A549 (cell line): ENCODE measurements around the gene SLC25A10. TPM values are rescaled to one million over a fixed set of nuclear protein-coding genes. Genes with fewer than 3 reads are reported as not detected.

Experiments used
- ATAC-seq, 2 experiments: fragments of 200-7000 bp in 1 of 2; fragments of >200 bp in 1 of 2; cut with Nextera tagmentation in 1 of 2; cut with Tn5 transposase in 1 of 2; 3 replicates each; pipeline versions ENCODE4 v1.8.0 to v1.9.1; 2018 to 2020; ENCODE audit warnings: mild to moderate bottlenecking in 1 of 2, moderate library complexity in 1 of 2
- CTCF ChIA-PET: fragments of 300-600 bp; sonication (Branson Sonifier 250); formaldehyde crosslinking; extraction: SDS; loops from one replicate; lab custom pipeline; 2021; ENCODE audit warnings: antibody characterized with exemption, inconsistent platforms; lab: Yijun Ruan, JAX
- POLR2A ChIA-PET: fragments of 350-600 bp; formaldehyde crosslinking; extraction: SDS; loops from one replicate; lab custom pipeline; 2021; ENCODE audit warnings: antibody characterized with exemption, inconsistent platforms; lab: Yijun Ruan, JAX
- DNase-seq, 2 experiments: peaks; one replicate each; pipeline versions ENCODE4 v3.0.0 to v3.0.0-alpha.2; 2011 to 2016; ENCODE audit warnings: low read depth in 1 of 2, low spot score in 1 of 2
- FAIRE-seq: peaks from 2 replicates; lab custom pipeline; 2011; peaks lifted over from hg19 to GRCh38; lab: Jason Lieb, UNC
- H3K27ac ChIP-seq, 2 experiments: fragments of >200 bp; sonication (Bioruptor Twin); formaldehyde crosslinking; 3 replicates each; pipeline ENCODE4 v1.5.1; 2016 to 2017
- H3K4me1 ChIP-seq: fragments of >200 bp; sonication (Bioruptor Twin); formaldehyde crosslinking; 3 replicates; pipeline ENCODE4 v1.6.1; 2016
- H3K4me2 ChIP-seq: fragments of >200 bp; sonication (Bioruptor Twin); formaldehyde crosslinking; 3 replicates; pipeline ENCODE4 v1.6.1; 2016
- H3K4me3 ChIP-seq: fragments of >200 bp; sonication (Bioruptor Twin); formaldehyde crosslinking; 3 replicates; pipeline ENCODE4 v1.5.1; 2016
- H3K9me3 ChIP-seq: fragments of >200 bp; sonication (Bioruptor Twin); formaldehyde crosslinking; 3 replicates; pipeline ENCODE4 v1.6.1; 2016
- BHLHE40 ChIP-seq: IDR thresholded peaks from 2 replicates; pipeline ENCODE4 v1.6.1; 2012; ENCODE audit warnings: low read depth, low read length, inconsistent platforms
- CHD4 ChIP-seq: fragments of 200-600 bp; sonication (generic); IDR thresholded peaks from 2 replicates; pipeline ENCODE4 v1.6.1; 2016; ENCODE audit warnings: antibody characterized with exemption, mild to moderate bottlenecking, borderline replicate concordance
- EHF ChIP-seq: fragments of 250-450 bp; sonication (Bioruptor Pico); IDR thresholded peaks from 2 replicates; pipeline ENCODE4 v1.5.0; 2020; ENCODE audit warnings: mild to moderate bottlenecking
- EHMT2 ChIP-seq: fragments of 200-600 bp; sonication (generic); IDR thresholded peaks from 2 replicates; pipeline ENCODE4 v1.6.1; 2016; ENCODE audit warnings: antibody characterized with exemption, low read depth, mild to moderate bottlenecking, moderate library complexity
- ESRRA ChIP-seq: fragments of 150-350 bp; IDR thresholded peaks from 2 replicates; pipeline ENCODE4 v1.6.1; 2014; ENCODE audit warnings: mild to moderate bottlenecking, low read length, borderline replicate concordance
- FOXS1 ChIP-seq: fragments of 250-450 bp; sonication (Bioruptor Pico); IDR thresholded peaks from 2 replicates; pipeline ENCODE4 v1.5.0; 2020; ENCODE audit warnings: mild to moderate bottlenecking, moderate library complexity
- HOXB5 ChIP-seq: fragments of 250-450 bp; sonication (Bioruptor Pico); IDR thresholded peaks from 2 replicates; pipeline ENCODE4 v1.5.0; 2020; ENCODE audit warnings: mild to moderate bottlenecking, moderate library complexity
- JUNB ChIP-seq: fragments of >200 bp; sonication (Bioruptor Twin); formaldehyde crosslinking; IDR thresholded peaks from 2 replicates; pipeline ENCODE4 v1.6.1; 2016
- KDM1A ChIP-seq: fragments of 200-600 bp; sonication (generic); IDR thresholded peaks from 2 replicates; pipeline ENCODE4 v1.6.1; 2016; ENCODE audit warnings: low read depth, mild to moderate bottlenecking
- MAZ ChIP-seq: fragments of 150-350 bp; IDR thresholded peaks from 2 replicates; pipeline ENCODE4 v1.6.1; 2014; ENCODE audit warnings: antibody characterized with exemption, low read depth, low read length, borderline replicate concordance
- NPAS2 ChIP-seq: fragments of 250-450 bp; sonication (Bioruptor Pico); IDR thresholded peaks from 2 replicates; pipeline ENCODE4 v1.8.0; 2022; ENCODE audit warnings: mild to moderate bottlenecking, moderate library complexity, borderline replicate concordance
- PHF8 ChIP-seq: fragments of 200-600 bp; sonication (generic); IDR thresholded peaks from 2 replicates; pipeline ENCODE4 v1.6.1; 2016; ENCODE audit warnings: low read depth, mild to moderate bottlenecking, antibody characterized with exemption, moderate library complexity, borderline replicate concordance
- RAD21 ChIP-seq, 2 experiments: fragments of >200 bp in 1 of 2; sonication (Bioruptor Twin) in 1 of 2; formaldehyde crosslinking in 1 of 2; IDR thresholded peaks in 1 of 2; conservative IDR thresholded peaks in 1 of 2; 2 replicates in 1 of 2; 3 replicates in 1 of 2; pipeline ENCODE4 v1.6.1; 2012 to 2018; ENCODE audit warnings: inconsistent platforms in 1 of 2
- RARB ChIP-seq: fragments of 250-450 bp; sonication (Bioruptor Pico); IDR thresholded peaks from 2 replicates; pipeline ENCODE4 v1.8.0; 2021; ENCODE audit warnings: mild to moderate bottlenecking, moderate library complexity
- RCOR1 ChIP-seq: fragments of 150-350 bp; IDR thresholded peaks from 2 replicates; pipeline ENCODE4 v1.6.1; 2014; ENCODE audit warnings: antibody characterized with exemption, low read length, low read depth
- ZSCAN20 ChIP-seq: fragments of 250-450 bp; sonication (Bioruptor Pico); IDR thresholded peaks from 2 replicates; pipeline ENCODE4 v1.8.0; 2022; ENCODE audit warnings: mild to moderate bottlenecking, moderate library complexity
- WGBS: methylation state at CpG from one replicate; pipeline ENCODE4 v1.1.6; 2017; ENCODE audit errors: missing lambda C conversion rate; 5-methylcytosine and 5-hydroxymethylcytosine counted together
- polyA plus RNA-seq, 4 experiments: library from polyadenylated mRNA; depleted of rRNA in 3 of 4; stranded (reverse); fragments of >200 nt; fragmentation: RNase III in 1 of 4; extraction: RNeasy Plus Mini Kit Qiagen cat#74134 plus additional on column Dnase treatment in 1 of 4; gene quantifications; 2 replicates in 3 of 4; 3 replicates in 1 of 4; pipeline ENCODE4 v1.2.3, GENCODE V29; 2011 to 2017
- TF ChIP-seq, protein P1 (sequence below): IDR thresholded peaks from 2 replicates; pipeline ENCODE4 v1.6.1; 2012
- TF ChIP-seq, protein P2 (sequence below): IDR thresholded peaks from 2 replicates; pipeline ENCODE4 v1.6.1; 2012; ENCODE audit warnings: low read depth, borderline replicate concordance
- TF ChIP-seq, protein P3 (sequence below): fragments of 250-450 bp; sonication (Bioruptor Pico); IDR thresholded peaks from 2 replicates; pipeline ENCODE4 v1.5.0; 2020; ENCODE audit warnings: low read depth, mild to moderate bottlenecking, moderate library complexity
- TF ChIP-seq, protein P4 (sequence below): IDR thresholded peaks from 2 replicates; pipeline ENCODE4 v1.6.1; 2012
- TF ChIP-seq, protein P5 (sequence below): fragments of >200 bp; sonication (Bioruptor Twin); formaldehyde crosslinking; IDR thresholded peaks from 2 replicates; pipeline ENCODE4 v1.6.1; 2016
- TF ChIP-seq, protein P6 (sequence below): fragments of 450-650 bp; IDR thresholded peaks from 2 replicates; pipeline ENCODE4 v1.6.1; 2014; ENCODE audit warnings: antibody characterized with exemption

SLC25A10 gene
- polyA plus RNA-seq, 2 of the 4 experiments (the other 2 are of a cell fraction) = 20.0 to 47.0 TPM

DNA sequence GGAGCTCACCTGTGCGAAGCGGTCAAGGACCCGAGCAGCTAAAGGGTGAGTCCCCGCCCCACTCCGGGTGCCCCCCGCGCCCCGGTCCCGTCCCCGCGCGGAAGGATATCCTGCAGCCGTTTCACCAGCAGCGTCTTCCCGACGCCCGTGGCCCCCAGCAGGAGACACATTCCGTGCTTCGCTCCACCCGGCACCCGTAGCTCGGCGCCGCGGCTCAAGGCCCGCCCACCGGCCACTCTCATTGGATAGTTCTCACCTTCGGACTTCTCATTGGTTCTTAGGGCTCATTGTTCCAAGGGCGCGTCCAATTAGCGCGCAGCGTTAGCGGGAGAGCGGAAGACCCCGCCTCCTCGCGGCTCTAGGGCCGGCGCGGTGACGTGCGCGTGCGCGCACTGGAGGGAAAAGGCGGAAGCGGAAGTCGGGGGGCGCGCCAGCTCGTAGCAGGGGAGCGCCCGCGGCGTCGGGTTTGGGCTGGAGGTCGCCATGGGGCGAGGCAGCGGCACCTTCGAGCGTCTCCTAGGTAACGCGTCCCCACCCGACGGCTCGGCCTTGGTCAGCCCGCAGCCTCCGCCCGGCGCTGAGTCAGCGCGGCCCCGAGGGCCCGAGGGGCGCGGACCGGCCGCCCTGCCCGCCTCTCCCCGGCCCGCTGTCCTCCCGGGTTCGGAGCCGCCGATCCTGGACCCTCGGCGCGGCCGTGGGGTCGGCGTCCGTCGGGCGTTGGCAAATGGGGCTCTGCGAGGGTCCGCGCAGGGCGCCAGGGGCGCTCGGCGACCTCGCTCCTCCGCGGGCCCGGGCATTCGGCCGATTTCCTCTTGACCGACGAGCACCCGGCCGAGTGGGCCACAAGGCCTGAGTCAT lies 28.3 kb upstream of the SLC25A10 start, which contains the start of the genes ARL16 and HGS (continued):
- TF ChIP-seq, protein P1, sequence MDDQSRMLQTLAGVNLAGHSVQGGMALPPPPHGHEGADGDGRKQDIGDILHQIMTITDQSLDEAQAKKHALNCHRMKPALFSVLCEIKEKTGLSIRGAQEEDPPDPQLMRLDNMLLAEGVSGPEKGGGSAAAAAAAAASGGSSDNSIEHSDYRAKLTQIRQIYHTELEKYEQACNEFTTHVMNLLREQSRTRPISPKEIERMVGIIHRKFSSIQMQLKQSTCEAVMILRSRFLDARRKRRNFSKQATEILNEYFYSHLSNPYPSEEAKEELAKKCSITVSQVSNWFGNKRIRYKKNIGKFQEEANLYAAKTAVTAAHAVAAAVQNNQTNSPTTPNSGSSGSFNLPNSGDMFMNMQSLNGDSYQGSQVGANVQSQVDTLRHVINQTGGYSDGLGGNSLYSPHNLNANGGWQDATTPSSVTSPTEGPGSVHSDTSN = peak; percentile 81
- no peak for TF ChIP-seq RCOR1
- TF ChIP-seq FOXS1 (CRISPR knock-in tag) = no peak
- TF ChIP-seq RAD21 (conservative IDR thresholded peaks at IDR 0.05 in 1 of 2, IDR thresholded peaks at IDR 0.05 in 1 of 2) = no peak
- no peak for TF ChIP-seq KDM1A
- no peak for TF ChIP-seq EHMT2
- TF ChIP-seq CHD4 = no peak
- TF ChIP-seq ESRRA = no peak
- no peak for TF ChIP-seq ZSCAN20 (CRISPR knock-in tag)

DNA sequence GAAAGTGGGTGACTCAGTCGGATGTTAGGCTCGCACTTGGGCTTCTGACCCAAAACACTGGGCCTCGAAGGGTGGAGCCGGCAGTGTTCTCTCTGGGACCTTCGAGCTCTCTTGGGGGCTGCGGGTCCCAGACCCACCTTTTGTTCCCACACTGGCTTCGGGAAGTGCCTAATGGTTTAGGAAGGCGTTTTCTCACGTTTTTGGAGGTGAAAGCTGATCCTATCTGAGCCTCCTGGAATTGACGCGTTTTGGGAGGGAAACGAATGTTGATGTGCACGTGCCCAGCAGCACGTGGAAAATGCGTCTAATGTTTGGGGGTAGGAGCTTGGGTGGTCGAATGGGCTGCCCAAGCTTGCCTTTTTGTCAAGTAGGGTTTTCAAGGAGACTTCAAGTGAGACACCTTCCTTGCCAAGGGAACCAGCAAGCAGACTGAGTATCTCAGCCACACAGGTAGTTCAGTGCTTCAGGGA lies 27.6 kb upstream of the SLC25A10 start:
- ATAC-seq (peak in 1 of 2 experiments; percentile 10; a peak in 4 of 6 replicates), FAIRE-seq (no peak), DNase-seq (peak in 1 of 2 experiments; percentile 77)
- 7% methylated on average over 14 of the region's 16 CpGs for WGBS
- H3K9me3 ChIP-seq = no peaks in the 10 kb centered on the region
- H3K4me3 ChIP-seq = peak overlapping the region; percentile 86
- TF ChIP-seq MAZ (0 out of 2 replicates have a peak, but pooled peaks have one; percentile 27), ESRRA (peak; percentile 50; the same call in 1 of the 2 replicates), KDM1A (no peak), EHF (CRISPR knock-in tag) (peak; percentile 84), BHLHE40 (0 out of 2 replicates have a peak, but pooled peaks have one; percentile 34), HOXB5 (CRISPR knock-in tag) (peak; percentile 78; the same call in 1 of the 2 replicates), NPAS2 (CRISPR knock-in tag) (no peak), PHF8 (0 out of 2 replicates have a peak, but pooled peaks have one; percentile 33), RARB (CRISPR knock-in tag) (no peak), JUNB (no peak)
- TF ChIP-seq, protein P2, sequence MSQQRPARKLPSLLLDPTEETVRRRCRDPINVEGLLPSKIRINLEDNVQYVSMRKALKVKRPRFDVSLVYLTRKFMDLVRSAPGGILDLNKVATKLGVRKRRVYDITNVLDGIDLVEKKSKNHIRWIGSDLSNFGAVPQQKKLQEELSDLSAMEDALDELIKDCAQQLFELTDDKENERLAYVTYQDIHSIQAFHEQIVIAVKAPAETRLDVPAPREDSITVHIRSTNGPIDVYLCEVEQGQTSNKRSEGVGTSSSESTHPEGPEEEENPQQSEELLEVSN = peak; percentile 98
- TF ChIP-seq, protein P3, sequence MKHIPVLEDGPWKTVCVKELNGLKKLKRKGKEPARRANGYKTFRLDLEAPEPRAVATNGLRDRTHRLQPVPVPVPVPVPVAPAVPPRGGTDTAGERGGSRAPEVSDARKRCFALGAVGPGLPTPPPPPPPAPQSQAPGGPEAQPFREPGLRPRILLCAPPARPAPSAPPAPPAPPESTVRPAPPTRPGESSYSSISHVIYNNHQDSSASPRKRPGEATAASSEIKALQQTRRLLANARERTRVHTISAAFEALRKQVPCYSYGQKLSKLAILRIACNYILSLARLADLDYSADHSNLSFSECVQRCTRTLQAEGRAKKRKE (CRISPR knock-in tag) = peak; percentile 90
- TF ChIP-seq, protein P4, sequence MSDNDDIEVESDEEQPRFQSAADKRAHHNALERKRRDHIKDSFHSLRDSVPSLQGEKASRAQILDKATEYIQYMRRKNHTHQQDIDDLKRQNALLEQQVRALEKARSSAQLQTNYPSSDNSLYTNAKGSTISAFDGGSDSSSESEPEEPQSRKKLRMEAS = peak; percentile 96
- TF ChIP-seq, protein P5, sequence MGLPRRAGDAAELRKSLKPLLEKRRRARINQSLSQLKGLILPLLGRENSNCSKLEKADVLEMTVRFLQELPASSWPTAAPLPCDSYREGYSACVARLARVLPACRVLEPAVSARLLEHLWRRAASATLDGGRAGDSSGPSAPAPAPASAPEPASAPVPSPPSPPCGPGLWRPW = no peak
- TF ChIP-seq, protein P6, sequence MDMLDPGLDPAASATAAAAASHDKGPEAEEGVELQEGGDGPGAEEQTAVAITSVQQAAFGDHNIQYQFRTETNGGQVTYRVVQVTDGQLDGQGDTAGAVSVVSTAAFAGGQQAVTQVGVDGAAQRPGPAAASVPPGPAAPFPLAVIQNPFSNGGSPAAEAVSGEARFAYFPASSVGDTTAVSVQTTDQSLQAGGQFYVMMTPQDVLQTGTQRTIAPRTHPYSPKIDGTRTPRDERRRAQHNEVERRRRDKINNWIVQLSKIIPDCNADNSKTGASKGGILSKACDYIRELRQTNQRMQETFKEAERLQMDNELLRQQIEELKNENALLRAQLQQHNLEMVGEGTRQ = peak; percentile 73
- peaks cover 25% of the 10 kb centered on the region for H3K4me1 ChIP-seq
- ChIA-PET CTCF (interaction anchor here (1.4 to 8.1 kb wide), 7 partner anchors 9 to 170 kb away, joined by 3 to 54 read pairs (median 8); partner anchors contain the start of gene MRPL12), POLR2A (interaction anchor here (1.0 to 3.8 kb wide), 5 partner anchors 9 to 239 kb away, joined by 3 to 42 read pairs (median 5); partner anchors contain the start of genes CCDC137, MCRIP1, MRPL12 and OXLD1)
- peak overlapping the region; percentile 83 for H3K4me2 ChIP-seq
- H3K27ac ChIP-seq = peak overlapping the region; percentile 90 to 93
